PC-9 (cell line): Measurements from ENCODE around the gene HAPLN2.

Experiments used
- EZH2 ChIP-seq: fragments of 200-600 bp; sonication (generic); IDR thresholded peaks from 2 replicates; pipeline ENCODE4 v1.8.0; 2017; ENCODE audit warnings: antibody characterized with exemption, low read depth
- TF ChIP-seq, protein P1 (sequence below): fragments of 200-600 bp; sonication (generic); conservative IDR thresholded peaks from 2 replicates; pipeline ENCODE4 v1.6.1; 2017; ENCODE audit warnings: mixed run types, antibody characterized with exemption, mild to moderate bottlenecking, moderate library complexity

GRCh38 chr1:156655151-156655903 is 36.1 kb downstream of the HAPLN2 start:
- TF ChIP-seq EZH2, result no peak
- TF ChIP-seq, protein P1, sequence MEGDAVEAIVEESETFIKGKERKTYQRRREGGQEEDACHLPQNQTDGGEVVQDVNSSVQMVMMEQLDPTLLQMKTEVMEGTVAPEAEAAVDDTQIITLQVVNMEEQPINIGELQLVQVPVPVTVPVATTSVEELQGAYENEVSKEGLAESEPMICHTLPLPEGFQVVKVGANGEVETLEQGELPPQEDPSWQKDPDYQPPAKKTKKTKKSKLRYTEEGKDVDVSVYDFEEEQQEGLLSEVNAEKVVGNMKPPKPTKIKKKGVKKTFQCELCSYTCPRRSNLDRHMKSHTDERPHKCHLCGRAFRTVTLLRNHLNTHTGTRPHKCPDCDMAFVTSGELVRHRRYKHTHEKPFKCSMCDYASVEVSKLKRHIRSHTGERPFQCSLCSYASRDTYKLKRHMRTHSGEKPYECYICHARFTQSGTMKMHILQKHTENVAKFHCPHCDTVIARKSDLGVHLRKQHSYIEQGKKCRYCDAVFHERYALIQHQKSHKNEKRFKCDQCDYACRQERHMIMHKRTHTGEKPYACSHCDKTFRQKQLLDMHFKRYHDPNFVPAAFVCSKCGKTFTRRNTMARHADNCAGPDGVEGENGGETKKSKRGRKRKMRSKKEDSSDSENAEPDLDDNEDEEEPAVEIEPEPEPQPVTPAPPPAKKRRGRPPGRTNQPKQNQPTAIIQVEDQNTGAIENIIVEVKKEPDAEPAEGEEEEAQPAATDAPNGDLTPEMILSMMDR, result no peak
